ENCODE data around the gene SLC35F6.

DNA sequence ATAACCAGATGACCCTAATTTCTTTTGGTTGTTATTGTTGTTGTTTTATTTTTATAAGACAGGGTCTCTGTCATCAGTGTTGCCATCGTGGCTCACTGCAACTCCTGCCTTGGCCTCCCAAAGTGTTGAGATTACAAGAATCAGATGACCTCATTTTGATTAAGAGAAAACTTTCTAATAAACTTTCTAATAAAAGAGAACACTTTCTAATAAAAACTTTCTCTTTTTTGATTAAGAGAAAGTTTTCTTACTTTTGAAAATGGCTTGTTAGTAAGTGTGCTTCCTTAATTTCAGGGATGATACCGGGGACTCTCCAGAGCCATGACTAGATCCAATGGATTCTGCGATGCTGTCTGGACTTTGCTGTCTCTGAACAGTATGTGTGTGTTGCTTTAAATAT is 29.4 kb downstream of the SLC35F6 start:
- TF ChIP-seq, protein P1, sequence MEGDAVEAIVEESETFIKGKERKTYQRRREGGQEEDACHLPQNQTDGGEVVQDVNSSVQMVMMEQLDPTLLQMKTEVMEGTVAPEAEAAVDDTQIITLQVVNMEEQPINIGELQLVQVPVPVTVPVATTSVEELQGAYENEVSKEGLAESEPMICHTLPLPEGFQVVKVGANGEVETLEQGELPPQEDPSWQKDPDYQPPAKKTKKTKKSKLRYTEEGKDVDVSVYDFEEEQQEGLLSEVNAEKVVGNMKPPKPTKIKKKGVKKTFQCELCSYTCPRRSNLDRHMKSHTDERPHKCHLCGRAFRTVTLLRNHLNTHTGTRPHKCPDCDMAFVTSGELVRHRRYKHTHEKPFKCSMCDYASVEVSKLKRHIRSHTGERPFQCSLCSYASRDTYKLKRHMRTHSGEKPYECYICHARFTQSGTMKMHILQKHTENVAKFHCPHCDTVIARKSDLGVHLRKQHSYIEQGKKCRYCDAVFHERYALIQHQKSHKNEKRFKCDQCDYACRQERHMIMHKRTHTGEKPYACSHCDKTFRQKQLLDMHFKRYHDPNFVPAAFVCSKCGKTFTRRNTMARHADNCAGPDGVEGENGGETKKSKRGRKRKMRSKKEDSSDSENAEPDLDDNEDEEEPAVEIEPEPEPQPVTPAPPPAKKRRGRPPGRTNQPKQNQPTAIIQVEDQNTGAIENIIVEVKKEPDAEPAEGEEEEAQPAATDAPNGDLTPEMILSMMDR (conservative IDR thresholded peaks at IDR 0.05; ENCODE audit: low read length), result no peak
- TF ChIP-seq EZH2phosphoT487 (IDR thresholded peaks at IDR 0.05; ENCODE audit: borderline replicate concordance, low read depth, low read length), result no peak
